Aorta (tissue), 5 donors: ENCODE measurements around the gene SLC6A12. TPM values are rescaled to one million over a fixed set of nuclear protein-coding genes. Genes with fewer than 3 reads are reported as not detected.

ENCODE experiments used
- ATAC-seq: fragments of 200-7000 bp; cut with Tn5 transposase; one replicate; pipeline ENCODE4 v1.9.1; 2022; ENCODE audit warnings: moderate library complexity; ENCODE audit not compliant: low FRiP score
- DNase-seq, 2 donors: peaks; one replicate each; pipeline ENCODE4 v3.0.0-alpha.2; 2020
- H3K27ac ChIP-seq, 2 donors: one replicate each; pipeline ENCODE4 v1.5.1; 2013; ENCODE audit warnings: low read length in 2 of 2, mild to moderate bottlenecking in 2 of 2, moderate library complexity in 2 of 2, control low read depth in 1 of 2, inconsistent platforms in 1 of 2, low read depth in 1 of 2
- H3K27me3 ChIP-seq, 2 donors: one replicate each; pipeline ENCODE4 v1.6.1; 2013; ENCODE audit warnings: control low read depth in 1 of 2, low read length in 1 of 2, mild to moderate bottlenecking in 1 of 2, moderate library complexity in 1 of 2; ENCODE audit not compliant: insufficient read depth in 2 of 2, control insufficient read depth in 1 of 2
- H3K36me3 ChIP-seq, 2 donors: one replicate each; pipeline ENCODE4 v1.6.1; 2013; ENCODE audit warnings: control low read depth in 1 of 2, low read length in 1 of 2, mild to moderate bottlenecking in 1 of 2; ENCODE audit not compliant: insufficient read depth in 2 of 2, control insufficient read depth in 1 of 2
- H3K4me1 ChIP-seq, 2 donors: one replicate each; pipeline ENCODE4 v1.6.1; 2013; ENCODE audit warnings: low read length in 2 of 2, control low read depth in 1 of 2, mild to moderate bottlenecking in 1 of 2, moderate library complexity in 1 of 2; ENCODE audit not compliant: insufficient read depth in 2 of 2, control insufficient read depth in 1 of 2
- H3K4me3 ChIP-seq, 2 donors: one replicate each; pipeline ENCODE4 v1.5.1; 2013; ENCODE audit warnings: low read length in 2 of 2, control low read depth in 1 of 2, mild to moderate bottlenecking in 1 of 2
- H3K9me3 ChIP-seq: one replicate; pipeline ENCODE4 v1.6.1; 2013; ENCODE audit warnings: mild to moderate bottlenecking, low read length; ENCODE audit not compliant: control insufficient read depth
- WGBS, 2 donors: extraction: QIAGEN DNeasy Blood & Tissue Kit; methylation state at CpG; one replicate each; pipeline ENCODE4 v1.1.7; 2013; 5-methylcytosine and 5-hydroxymethylcytosine counted together
- intact Hi-C, 2 donors: fragments of 100-400 bp; cut with DNase I; formaldehyde crosslinking; loops; one replicate each; pipeline versions ENCODE4 v1.14.2 to v1.15.0; 2022
- polyA plus RNA-seq, 2 donors: library from polyadenylated mRNA; stranded (reverse); fragments of 200-250 nt; gene quantifications; one replicate each; pipeline ENCODE4 v1.2.3, GENCODE V29; 2013
- total RNA-seq, 2 donors: library from RNA; stranded (reverse); fragmentation: NEBNext Ultra II Directional; extraction: Animal tissue kit (Norgen Biotek cat#: 25700); gene quantifications; one replicate each; pipeline ENCODE4 v1.2.1, GENCODE V29; 2021
- donor health status: healthy with polysubstance abuse.
- donor health status: Bipolar disorder and iron deficiency.
- donor health status: DM: no; HTN: no; CAD: no.
- donor health status: DM: no; HTN: no; CAD: no.
- donor health status: DM: yes; HTN: yes; CAD: no.

The SLC6A12 gene
- total and polyA plus RNA-seq, 4 donors = 0.38 to 2.2 (median 1.3) TPM; not detected in 1

GRCh38 chr12:230925-231671, 17.1 kb upstream of the SLC6A12 start:
- no peaks in the 10 kb centered on the region for H3K36me3 ChIP-seq
- H3K27ac ChIP-seq = no peak overlapping the region
- no peak for DNase-seq
- ATAC-seq = peak; percentile 17
- no peaks in the 10 kb centered on the region for H3K9me3 ChIP-seq
- intact Hi-C loops = no loop called here
- no peak overlapping the region for H3K4me3 ChIP-seq
- H3K4me1 ChIP-seq = no peaks in the 10 kb centered on the region
- 51 to 56% methylated on average over 14 of the region's 14 CpGs for WGBS, 2 donors
- H3K27me3 ChIP-seq = no peaks in the 10 kb centered on the region

- ATAC-seq (no peak), DNase-seq (no peak)
- H3K4me1 ChIP-seq = no peaks in the 10 kb centered on the region
- H3K36me3 ChIP-seq = no peaks in the 10 kb centered on the region
- intact Hi-C loops = no loop called here
- WGBS, 2 donors = 67 to 70% methylated on average over 26 of the region's 26 CpGs
- no peak overlapping the region for H3K4me3 ChIP-seq
- no peak overlapping the region for H3K27ac ChIP-seq
- H3K9me3 ChIP-seq = no peaks in the 10 kb centered on the region
- H3K27me3 ChIP-seq = no peaks in the 10 kb centered on the region
These were observed 15.7 kb upstream of the SLC6A12 start for GRCh38 chr12:229441-230191.

- DNase-seq = no peak
- no peak overlapping the region for H3K4me3 ChIP-seq
- ATAC-seq = no peak
- 84 to 89% methylated on average over 3 of the region's 3 CpGs for WGBS, 2 donors
- intact Hi-C loops = no loop called here
- no peaks in the 10 kb centered on the region for H3K36me3 ChIP-seq
- H3K4me1 ChIP-seq = no peaks in the 10 kb centered on the region
- H3K27ac ChIP-seq = no peak overlapping the region
- H3K9me3 ChIP-seq = no peaks in the 10 kb centered on the region
- no peaks in the 10 kb centered on the region for H3K27me3 ChIP-seq
These were observed 14.9 kb upstream of the SLC6A12 start for GRCh38 chr12:228846-229200.

GRCh38 chr12:227923-228845, 14.2 kb upstream of the SLC6A12 start:
- DNase-seq (no peak), ATAC-seq (no peak)
- Histone ChIP-seq H3K36me3 (no peaks in the 10 kb centered on the region), H3K27ac (no peak overlapping the region), H3K4me3 (no peak overlapping the region), H3K9me3 (no peaks in the 10 kb centered on the region), H3K4me1 (no peaks in the 10 kb centered on the region), H3K27me3 (no peaks in the 10 kb centered on the region)
- WGBS, 2 donors = 58 to 64% methylated on average over 18 of the region's 18 CpGs
- intact Hi-C loops = no loop called here

GRCh38 chr12:227286-227915, 13.4 kb upstream of the SLC6A12 start:
- intact Hi-C loops = no loop called here
- Histone ChIP-seq H3K4me1 (no peaks in the 10 kb centered on the region), H3K27me3 (no peaks in the 10 kb centered on the region), H3K4me3 (no peak overlapping the region), H3K27ac (no peak overlapping the region), H3K9me3 (no peaks in the 10 kb centered on the region), H3K36me3 (no peaks in the 10 kb centered on the region)
- WGBS, 2 donors = 93% methylated on average over 7 of the region's 7 CpGs
- ATAC-seq (no peak), DNase-seq (no peak)

- no peaks in the 10 kb centered on the region for H3K4me1 ChIP-seq
- DNase-seq = no peak
- ATAC-seq = no peak
- H3K9me3 ChIP-seq = no peaks in the 10 kb centered on the region
- H3K27me3 ChIP-seq = no peaks in the 10 kb centered on the region
- 80 to 87% methylated on average over 12 to 14 of the region's 14 CpGs for WGBS, 2 donors
- no peak overlapping the region for H3K4me3 ChIP-seq
- intact Hi-C loops = no loop called here
- no peaks in the 10 kb centered on the region for H3K36me3 ChIP-seq
- no peak overlapping the region for H3K27ac ChIP-seq
These were observed 12.4 kb upstream of the SLC6A12 start for GRCh38 chr12:226401-226800.

GRCh38 chr12:225012-225411, 11.1 kb upstream of the SLC6A12 start:
- intact Hi-C loops = no loop called here
- no peak overlapping the region for H3K4me3 ChIP-seq
- no peak for DNase-seq
- 92 to 93% methylated on average over 18 of the region's 18 CpGs for WGBS, 2 donors
- ATAC-seq = no peak
- H3K36me3 ChIP-seq = no peaks in the 10 kb centered on the region
- H3K27me3 ChIP-seq = no peaks in the 10 kb centered on the region
- H3K27ac ChIP-seq = no peak overlapping the region
- no peaks in the 10 kb centered on the region for H3K4me1 ChIP-seq
- no peaks in the 10 kb centered on the region for H3K9me3 ChIP-seq

GRCh38 chr12:224330-224729, 10.4 kb upstream of the SLC6A12 start:
- 91 to 92% methylated on average over 9 of the region's 9 CpGs for WGBS, 2 donors
- intact Hi-C loops = no loop called here
- H3K4me1 ChIP-seq = no peaks in the 10 kb centered on the region
- no peaks in the 10 kb centered on the region for H3K9me3 ChIP-seq
- ATAC-seq (no peak), DNase-seq (no peak)
- H3K36me3 ChIP-seq = no peaks in the 10 kb centered on the region
- H3K27me3 ChIP-seq = no peaks in the 10 kb centered on the region
- no peak overlapping the region for H3K27ac ChIP-seq
- no peak overlapping the region for H3K4me3 ChIP-seq
